ES-I3 (cell line): ENCODE data around the gene HAPLN1.

Experiments
- H3K36me3 ChIP-seq: 2 replicates; pipeline ENCODE4 v1.6.1; 2013; ENCODE audit warnings: mild to moderate bottlenecking, low read length, control low read depth, moderate library complexity; ENCODE audit not compliant: insufficient read depth
- H3K4me1 ChIP-seq: 2 replicates; pipeline ENCODE4 v1.6.1; 2013; ENCODE audit warnings: mild to moderate bottlenecking, control low read depth, low read length; ENCODE audit not compliant: insufficient read depth
- H3K9ac ChIP-seq: 2 replicates; pipeline ENCODE4 v1.6.1; 2013; ENCODE audit warnings: low read depth, mild to moderate bottlenecking, low read length, moderate library complexity
- H3K9me3 ChIP-seq: 2 replicates; pipeline ENCODE4 v1.6.1; 2013; ENCODE audit warnings: mild to moderate bottlenecking, low read length, moderate library complexity; ENCODE audit not compliant: control insufficient read depth, insufficient read depth

Gene HAPLN1

GRCh38 chr5:83644301-83644700, 76.4 kb downstream of the HAPLN1 start:
- H3K4me1 ChIP-seq: no peaks in the 10 kb centered on the region
- no peaks in the 10 kb centered on the region for H3K9me3 ChIP-seq
- H3K36me3 ChIP-seq: no peaks in the 10 kb centered on the region
- no peak overlapping the region for H3K9ac ChIP-seq

GRCh38 chr5:83641946-83642345, 78.7 kb downstream of the HAPLN1 start:
- Histone ChIP-seq H3K4me1 (no peaks in the 10 kb centered on the region), H3K9ac (no peak overlapping the region), H3K9me3 (no peaks in the 10 kb centered on the region), H3K36me3 (no peaks in the 10 kb centered on the region)

GRCh38 chr5:83639911-83640310, 80.7 kb downstream of the HAPLN1 start:
- Histone ChIP-seq H3K9ac (no peak overlapping the region), H3K4me1 (no peaks in the 10 kb centered on the region), H3K9me3 (no peaks in the 10 kb centered on the region), H3K36me3 (no peaks in the 10 kb centered on the region)

- Histone ChIP-seq H3K9ac (no peak overlapping the region), H3K9me3 (no peaks in the 10 kb centered on the region), H3K4me1 (no peaks in the 10 kb centered on the region), H3K36me3 (no peaks in the 10 kb centered on the region)
Measured at GRCh38 chr5:83636156-83636555, 84.5 kb downstream of the HAPLN1 start.

- Histone ChIP-seq H3K4me1 (no peaks in the 10 kb centered on the region), H3K9ac (no peak overlapping the region), H3K36me3 (no peaks in the 10 kb centered on the region), H3K9me3 (no peaks in the 10 kb centered on the region)
Measured at GRCh38 chr5:83633285-83633684, 87.4 kb downstream of the HAPLN1 start.

GRCh38 chr5:83632874-83633273, 87.8 kb downstream of the HAPLN1 start:
- Histone ChIP-seq H3K36me3 (no peaks in the 10 kb centered on the region), H3K9ac (no peak overlapping the region), H3K9me3 (no peaks in the 10 kb centered on the region), H3K4me1 (no peaks in the 10 kb centered on the region)

GRCh38 chr5:83628360-83628759, 92.3 kb downstream of the HAPLN1 start:
- Histone ChIP-seq H3K4me1 (no peaks in the 10 kb centered on the region), H3K9ac (no peak overlapping the region), H3K36me3 (no peaks in the 10 kb centered on the region), H3K9me3 (no peaks in the 10 kb centered on the region)

GRCh38 chr5:83614841-83615240, 105.8 kb downstream of the HAPLN1 start:
- Histone ChIP-seq H3K9me3 (no peaks in the 10 kb centered on the region), H3K4me1 (no peaks in the 10 kb centered on the region), H3K36me3 (no peaks in the 10 kb centered on the region), H3K9ac (no peak overlapping the region)

- H3K9me3 ChIP-seq: no peaks in the 10 kb centered on the region
- H3K9ac ChIP-seq: no peak overlapping the region
- no peaks in the 10 kb centered on the region for H3K4me1 ChIP-seq
- no peaks in the 10 kb centered on the region for H3K36me3 ChIP-seq
Measured at GRCh38 chr5:83608122-83608521, 112.5 kb downstream of the HAPLN1 start.

GRCh38 chr5:83595217-83595616, 125.4 kb downstream of the HAPLN1 start:
- no peaks in the 10 kb centered on the region for H3K9me3 ChIP-seq
- H3K9ac ChIP-seq: no peak overlapping the region
- no peaks in the 10 kb centered on the region for H3K36me3 ChIP-seq
- no peaks in the 10 kb centered on the region for H3K4me1 ChIP-seq

- Histone ChIP-seq H3K9ac (no peak overlapping the region), H3K4me1 (no peaks in the 10 kb centered on the region), H3K9me3 (no peaks in the 10 kb centered on the region), H3K36me3 (no peaks in the 10 kb centered on the region)
Measured at GRCh38 chr5:83590966-83591365, 129.7 kb downstream of the HAPLN1 start.

- Histone ChIP-seq H3K4me1 (no peaks in the 10 kb centered on the region), H3K9ac (no peak overlapping the region), H3K9me3 (no peaks in the 10 kb centered on the region), H3K36me3 (no peaks in the 10 kb centered on the region)
Measured at GRCh38 chr5:83589786-83590185, 130.9 kb downstream of the HAPLN1 start.
